Measurements from ENCODE around the gene USP7.

Gene USP7

DNA sequence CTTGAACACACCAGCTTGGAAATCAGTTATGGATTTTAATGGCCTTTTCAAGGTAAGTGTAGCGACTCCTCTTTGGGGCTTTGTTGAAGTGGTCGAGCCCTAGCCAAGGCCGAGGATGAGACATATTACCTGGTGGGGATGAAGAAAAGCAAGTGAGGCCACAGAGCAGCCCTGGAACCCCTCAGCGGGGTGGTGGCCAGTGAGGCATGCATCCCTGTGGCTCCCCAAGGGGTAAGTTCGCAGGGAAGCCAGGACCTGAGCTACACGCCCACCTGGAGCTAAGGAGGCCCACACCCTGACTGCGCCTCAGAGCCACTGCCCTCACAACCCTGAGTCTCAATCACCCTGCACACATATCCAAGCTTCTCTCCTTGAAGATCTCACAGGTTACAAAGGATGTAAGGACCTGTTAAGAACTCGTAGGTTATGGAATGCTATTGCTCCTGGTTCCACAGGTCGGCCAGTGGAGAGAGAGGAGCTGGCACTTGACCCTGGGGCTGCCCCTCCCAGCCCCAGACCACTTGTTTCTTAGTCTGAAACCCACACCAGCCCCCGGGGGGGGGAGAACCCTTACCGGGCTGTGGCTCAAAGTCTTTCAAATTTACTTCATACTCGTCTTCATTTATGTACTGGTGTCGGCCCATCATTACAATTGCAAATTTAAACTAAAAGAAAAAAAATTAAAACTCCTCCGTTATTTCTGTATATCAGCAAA is 69.6 kb downstream of the USP7 start:
- no peak for TF ChIP-seq CTCF (IDR thresholded peaks at IDR 0.05; ENCODE audit: control insufficient read depth, insufficient read depth, low read depth, low read length, missing control alignments)
- no peak for DNase-seq (ENCODE audit: low read depth)
- no peak overlapping the region for H3K4me3 ChIP-seq (ENCODE audit: control insufficient read depth, low read depth, low read length)

DNA sequence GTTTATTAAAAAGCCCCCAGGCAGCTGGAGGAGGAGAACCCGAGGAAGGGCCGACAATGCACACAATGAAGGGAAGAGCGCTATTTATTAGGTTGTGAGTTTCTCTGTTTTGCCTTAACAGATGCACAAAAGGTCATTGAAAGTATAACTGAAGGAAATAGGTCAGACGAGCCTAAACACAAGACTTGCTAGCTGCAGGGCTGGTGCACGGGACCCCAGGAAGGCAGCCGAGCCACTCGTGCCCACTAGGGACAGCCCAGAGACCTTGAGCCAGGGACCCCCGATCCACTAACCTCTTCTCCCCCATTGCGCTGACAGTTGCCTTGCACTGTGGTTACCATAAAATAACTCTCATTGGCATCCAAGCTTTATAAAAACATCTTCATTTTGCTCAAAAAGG is 70.3 kb downstream of the USP7 start:
- no peak overlapping the region for H3K4me3 ChIP-seq (ENCODE audit: control insufficient read depth, low read depth, low read length)

DNA sequence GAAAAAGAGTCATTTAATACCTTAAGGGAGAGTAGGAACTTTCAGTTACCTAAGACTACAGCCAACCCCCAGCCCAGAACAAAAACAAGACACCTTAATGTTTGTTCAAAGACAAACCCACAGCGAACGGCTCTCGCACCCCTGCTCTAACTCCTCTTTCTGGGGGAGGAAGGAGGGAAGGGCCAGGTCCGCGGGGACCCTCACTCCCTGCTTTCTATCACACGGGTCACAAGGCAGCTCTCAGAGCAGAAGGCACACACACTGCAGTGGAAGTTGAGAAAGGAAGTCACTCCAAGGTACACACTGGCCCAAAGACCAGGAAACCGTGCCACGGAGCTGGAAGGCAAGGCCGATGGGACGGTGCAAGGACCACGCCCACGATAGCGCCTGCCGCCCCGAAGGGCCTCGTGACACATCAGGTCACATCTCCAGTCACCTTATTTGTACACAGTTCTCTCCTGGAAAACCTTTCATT is 71.6 kb downstream of the USP7 start:
- no peak overlapping the region for H3K4me3 ChIP-seq (ENCODE audit: control insufficient read depth, low read depth, low read length)
- DNase-seq (ENCODE audit: low read depth) = no peak
- no peak for TF ChIP-seq CTCF (IDR thresholded peaks at IDR 0.05; ENCODE audit: control insufficient read depth, insufficient read depth, low read depth, low read length, missing control alignments)

More for the DNA sequence above, 70.3 kb downstream of the USP7 start:
- DNase-seq (ENCODE audit: low read depth) = no peak
- TF ChIP-seq CTCF (IDR thresholded peaks at IDR 0.05; ENCODE audit: control insufficient read depth, insufficient read depth, low read depth, low read length, missing control alignments) = no peak

DNA sequence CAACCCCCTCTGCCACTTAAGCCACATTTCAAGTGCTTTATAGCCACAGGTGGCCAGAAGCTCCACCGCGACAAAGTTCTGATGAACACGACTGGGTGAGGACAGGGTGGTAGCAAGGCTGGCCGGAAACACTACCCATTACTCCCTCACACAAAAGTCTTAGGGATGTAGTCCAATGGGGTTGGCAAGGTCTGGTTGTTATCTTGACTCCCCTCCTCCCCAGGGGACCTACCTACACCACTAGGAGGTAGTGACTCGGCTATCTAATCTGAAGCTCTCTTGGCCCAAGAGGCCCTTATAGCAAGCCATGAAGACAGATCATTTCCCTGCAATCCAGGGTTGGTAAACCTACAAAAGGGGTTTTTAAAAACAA is 73.2 kb downstream of the USP7 start:
- H3K4me3 ChIP-seq (ENCODE audit: control insufficient read depth, low read depth, low read length) = no peak overlapping the region
- DNase-seq (ENCODE audit: low read depth) = no peak
- TF ChIP-seq CTCF (IDR thresholded peaks at IDR 0.05; ENCODE audit: control insufficient read depth, insufficient read depth, low read depth, low read length, missing control alignments) = no peak

- no peak for DNase-seq (ENCODE audit: low read depth)
- no peak overlapping the region for H3K4me3 ChIP-seq (ENCODE audit: control insufficient read depth, low read depth, low read length)
- TF ChIP-seq CTCF (IDR thresholded peaks at IDR 0.05; ENCODE audit: control insufficient read depth, insufficient read depth, low read depth, low read length, missing control alignments) = no peak
These were observed 73.7 kb downstream of the USP7 start for GRCh38 chr16:8889893-8890548.

- TF ChIP-seq CTCF (IDR thresholded peaks at IDR 0.05; ENCODE audit: control insufficient read depth, insufficient read depth, low read depth, low read length, missing control alignments) = no peak
- no peak overlapping the region for H3K4me3 ChIP-seq (ENCODE audit: control insufficient read depth, low read depth, low read length)
- no peak for DNase-seq (ENCODE audit: low read depth)
These were observed 74.5 kb downstream of the USP7 start for GRCh38 chr16:8888951-8889892.

Measured in AG09309 (cell line).